ENCODE data around the gene MUC6.

The MUC6 gene

GRCh38 chr11:1026641-1027482, 9.7 kb downstream of the MUC6 start:
- no peak for TF ChIP-seq CTCF (conservative IDR thresholded peaks at IDR 0.05; ENCODE audit: low read length)
- H3K4me3 ChIP-seq (ENCODE audit: low read length) = no peak overlapping the region
- DNase-seq (ENCODE audit: low read depth) = no peak

- no peak for DNase-seq (ENCODE audit: low read depth)
- no peak overlapping the region for H3K4me3 ChIP-seq (ENCODE audit: low read length)
- TF ChIP-seq CTCF (conservative IDR thresholded peaks at IDR 0.05; ENCODE audit: low read length) = no peak
Measured at GRCh38 chr11:1026163-1026450, 10.4 kb downstream of the MUC6 start.

GRCh38 chr11:1025410-1026162, 10.9 kb downstream of the MUC6 start:
- no peak overlapping the region for H3K4me3 ChIP-seq (ENCODE audit: low read length)
- DNase-seq (ENCODE audit: low read depth) = no peak
- no peak for TF ChIP-seq CTCF (conservative IDR thresholded peaks at IDR 0.05; ENCODE audit: low read length)

GRCh38 chr11:1024597-1025409, 11.7 kb downstream of the MUC6 start:
- no peak for TF ChIP-seq CTCF (conservative IDR thresholded peaks at IDR 0.05; ENCODE audit: low read length)
- no peak overlapping the region for H3K4me3 ChIP-seq (ENCODE audit: low read length)
- no peak for DNase-seq (ENCODE audit: low read depth)

GRCh38 chr11:1023811-1024596, 12.5 kb downstream of the MUC6 start:
- no peak for TF ChIP-seq CTCF (conservative IDR thresholded peaks at IDR 0.05; ENCODE audit: low read length)
- H3K4me3 ChIP-seq (ENCODE audit: low read length) = no peak overlapping the region
- DNase-seq (ENCODE audit: low read depth) = no peak

- H3K4me3 ChIP-seq (ENCODE audit: low read length) = no peak overlapping the region
- no peak for DNase-seq (ENCODE audit: low read depth)
- no peak for TF ChIP-seq CTCF (conservative IDR thresholded peaks at IDR 0.05; ENCODE audit: low read length)
Measured at GRCh38 chr11:1022908-1023810, 13.4 kb downstream of the MUC6 start.

Measured in AG10803 (cell line).